Thyroid gland (tissue), 4 donors: ENCODE data around the gene YIPF7. TPM values are rescaled to one million over a fixed set of nuclear protein-coding genes. Genes with fewer than 3 reads are reported as not detected.

ENCODE experiments used
- DNase-seq, 2 donors: peaks; one replicate each; pipeline ENCODE4 v3.0.0-alpha.2; 2019
- H3K27ac ChIP-seq, 3 donors: fragments of 200-600 bp; sonication (generic); 1 replicate in 2 of 3; 2 replicates in 1 of 3; pipeline ENCODE4 v1.5.1; 2016 to 2019; ENCODE audit warnings: mild to moderate bottlenecking in 1 of 3, moderate library complexity in 1 of 3
- H3K27me3 ChIP-seq: fragments of 200-600 bp; sonication (generic); one replicate; pipeline ENCODE4 v1.5.1; 2019
- H3K36me3 ChIP-seq, 2 donors: fragments of 200-600 bp; sonication (generic); one replicate each; pipeline ENCODE4 v1.5.1; 2016 to 2019
- H3K4me1 ChIP-seq, 2 donors: fragments of 200-600 bp; sonication (generic); one replicate each; pipeline ENCODE4 v1.5.1; 2017 to 2019
- H3K4me3 ChIP-seq, 3 donors: fragments of 200-600 bp; sonication (generic); replicated peaks in 1 of 3; 1 replicate in 2 of 3; 2 replicates in 1 of 3; pipeline ENCODE4 v1.5.1; 2016; ENCODE audit warnings: mild to moderate bottlenecking in 1 of 3
- H3K9me3 ChIP-seq: fragments of 200-600 bp; sonication (generic); one replicate; pipeline ENCODE4 v1.5.1; 2017
- POLR2A ChIP-seq, 2 donors: fragments of 450-650 bp; IDR thresholded peaks; one replicate each; pipeline ENCODE4 v1.6.1; 2017; ENCODE audit warnings: antibody characterized with exemption in 2 of 2, mild to moderate bottlenecking in 2 of 2, moderate library complexity in 1 of 2
- whole genome bisulfite sequencing, 2 donors: methylation state at CpG; one replicate each; pipeline ENCODE4 v1.1.5; 2017; 5-methylcytosine and 5-hydroxymethylcytosine counted together
- intact Hi-C: fragments of 100-400 bp; cut with DNase I; formaldehyde crosslinking; loops from one replicate; pipeline ENCODE4 v1.15.1; 2023
- total RNA-seq, 4 donors: library from RNA; depleted of rRNA; stranded (reverse); fragments of >200 nt; gene quantifications; one replicate each; pipeline ENCODE4 v1.2.3, GENCODE V29; 2016
- TF ChIP-seq, protein P1 (sequence below), 6 experiments: fragments of 200-600 bp in 3 of 6; fragments of 450-650 bp in 3 of 6; sonication (generic) in 3 of 6; IDR thresholded peaks; one replicate each; pipeline ENCODE4 v1.5.1; 2016 to 2019; ENCODE audit warnings: antibody characterized with exemption in 6 of 6, mild to moderate bottlenecking in 2 of 6, inconsistent platforms in 1 of 6, moderate library complexity in 1 of 6

The YIPF7 gene
- total RNA-seq, 4 donors from 2014 or later: not detected

DNA sequence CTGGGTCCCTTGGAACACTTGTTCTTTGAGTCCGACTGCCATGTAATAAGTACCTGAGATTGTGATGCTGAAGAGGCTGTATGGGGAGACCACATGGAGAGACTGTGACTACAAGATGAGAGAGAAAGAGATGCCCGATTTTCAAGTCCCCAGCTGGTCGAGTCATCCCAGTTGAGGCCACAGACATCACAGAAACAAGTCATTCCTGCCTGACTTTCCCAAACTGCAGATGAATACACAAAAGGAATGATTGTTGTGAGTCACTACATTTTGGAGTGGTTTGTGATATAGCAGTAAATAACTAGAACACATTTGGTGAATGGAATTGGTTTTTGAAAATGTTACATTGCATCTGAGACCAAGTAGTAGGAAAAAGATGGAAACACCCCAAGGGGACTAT lies 9.0 kb upstream of the YIPF7 start:
- no peaks in the 10 kb centered on the region for H3K9me3 ChIP-seq
- WGBS, 2 donors: 56 to 79% methylated on average over 3 of the region's 3 CpGs

GRCh38 chr4:44652002-44652401 lies 577 bp upstream of the YIPF7 start:
- Histone ChIP-seq H3K27ac (no peak overlapping the region), H3K9me3 (no peaks in the 10 kb centered on the region), H3K4me1 (no peaks in the 10 kb centered on the region), H3K4me3 (no peak overlapping the region), H3K36me3 (no peaks in the 10 kb centered on the region), H3K27me3 (no peaks in the 10 kb centered on the region)
- TF ChIP-seq POLR2A (IDR thresholded peaks at IDR 0.05): no peak
- TF ChIP-seq, protein P1, sequence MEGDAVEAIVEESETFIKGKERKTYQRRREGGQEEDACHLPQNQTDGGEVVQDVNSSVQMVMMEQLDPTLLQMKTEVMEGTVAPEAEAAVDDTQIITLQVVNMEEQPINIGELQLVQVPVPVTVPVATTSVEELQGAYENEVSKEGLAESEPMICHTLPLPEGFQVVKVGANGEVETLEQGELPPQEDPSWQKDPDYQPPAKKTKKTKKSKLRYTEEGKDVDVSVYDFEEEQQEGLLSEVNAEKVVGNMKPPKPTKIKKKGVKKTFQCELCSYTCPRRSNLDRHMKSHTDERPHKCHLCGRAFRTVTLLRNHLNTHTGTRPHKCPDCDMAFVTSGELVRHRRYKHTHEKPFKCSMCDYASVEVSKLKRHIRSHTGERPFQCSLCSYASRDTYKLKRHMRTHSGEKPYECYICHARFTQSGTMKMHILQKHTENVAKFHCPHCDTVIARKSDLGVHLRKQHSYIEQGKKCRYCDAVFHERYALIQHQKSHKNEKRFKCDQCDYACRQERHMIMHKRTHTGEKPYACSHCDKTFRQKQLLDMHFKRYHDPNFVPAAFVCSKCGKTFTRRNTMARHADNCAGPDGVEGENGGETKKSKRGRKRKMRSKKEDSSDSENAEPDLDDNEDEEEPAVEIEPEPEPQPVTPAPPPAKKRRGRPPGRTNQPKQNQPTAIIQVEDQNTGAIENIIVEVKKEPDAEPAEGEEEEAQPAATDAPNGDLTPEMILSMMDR (IDR thresholded peaks at IDR 0.05): no peak
- 67 to 73% methylated on average over 1 of the region's 1 CpG for WGBS, 2 donors
- DNase-seq: no peak
- intact Hi-C loops: no loop called here

More for the DNA sequence above, 9.0 kb upstream of the YIPF7 start:
- Histone ChIP-seq H3K4me1 (no peaks in the 10 kb centered on the region), H3K36me3 (no peaks in the 10 kb centered on the region), H3K27ac (no peak overlapping the region), H3K4me3 (no peak overlapping the region), H3K27me3 (no peaks in the 10 kb centered on the region)
- intact Hi-C loops: no loop called here
- no peak for DNase-seq
- TF ChIP-seq, protein P1 (IDR thresholded peaks at IDR 0.05): no peak
- no peak for TF ChIP-seq POLR2A (IDR thresholded peaks at IDR 0.05)

DNA sequence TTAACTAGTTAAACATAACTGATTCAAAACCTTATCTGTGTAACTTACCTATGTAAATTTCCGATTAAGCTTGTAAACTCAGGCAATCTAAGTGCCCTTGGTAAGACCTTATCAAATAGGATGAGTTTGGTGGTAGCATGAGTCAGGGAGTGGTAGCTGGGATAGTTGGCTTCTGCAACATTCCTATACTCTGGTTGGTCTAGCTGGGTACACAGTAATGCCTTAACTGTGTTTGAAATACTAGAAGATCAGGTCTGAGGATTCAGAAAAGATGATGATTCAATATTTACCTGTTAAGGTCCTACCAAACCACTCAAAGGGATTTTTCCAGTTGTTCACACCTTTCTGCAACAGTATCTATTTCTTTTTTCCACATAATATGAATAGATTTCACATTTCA lies 5.3 kb downstream of the YIPF7 start:
- no peaks in the 10 kb centered on the region for H3K4me1 ChIP-seq
- H3K27ac ChIP-seq: no peak overlapping the region
- intact Hi-C loops: no loop called here
- no peak for TF ChIP-seq POLR2A (IDR thresholded peaks at IDR 0.05)
- TF ChIP-seq, protein P1 (IDR thresholded peaks at IDR 0.05): no peak
- WGBS, 2 donors: 88 to 90% methylated on average over 1 of the region's 1 CpG
- DNase-seq: no peak
- H3K4me3 ChIP-seq: no peak overlapping the region
- H3K36me3 ChIP-seq: no peaks in the 10 kb centered on the region
- H3K9me3 ChIP-seq: no peaks in the 10 kb centered on the region
- no peaks in the 10 kb centered on the region for H3K27me3 ChIP-seq

- WGBS, 2 donors: 82 to 89% methylated on average over 4 of the region's 4 CpGs
- Histone ChIP-seq H3K27ac (no peak overlapping the region), H3K27me3 (no peaks in the 10 kb centered on the region), H3K4me3 (no peak overlapping the region), H3K9me3 (no peaks in the 10 kb centered on the region), H3K36me3 (no peaks in the 10 kb centered on the region), H3K4me1 (no peaks in the 10 kb centered on the region)
- intact Hi-C loops: no loop called here
- no peak for DNase-seq
- no peak for TF ChIP-seq POLR2A (IDR thresholded peaks at IDR 0.05)
- TF ChIP-seq, protein P1 (IDR thresholded peaks at IDR 0.05): no peak
Measured at GRCh38 chr4:44638091-44638490, 13.3 kb downstream of the YIPF7 start.

GRCh38 chr4:44632733-44633132 lies 18.7 kb downstream of the YIPF7 start:
- DNase-seq: no peak
- Histone ChIP-seq H3K27me3 (no peaks in the 10 kb centered on the region), H3K4me3 (no peak overlapping the region), H3K9me3 (no peaks in the 10 kb centered on the region), H3K27ac (no peak overlapping the region), H3K4me1 (no peaks in the 10 kb centered on the region), H3K36me3 (no peaks in the 10 kb centered on the region)
- TF ChIP-seq, protein P1 (IDR thresholded peaks at IDR 0.05): no peak
- TF ChIP-seq POLR2A (IDR thresholded peaks at IDR 0.05): no peak
- intact Hi-C loops: no loop called here
- WGBS, 2 donors: 86 to 91% methylated on average over 8 of the region's 8 CpGs
